Large intestine (tissue), 3 donors: ENCODE data around the gene CENPP. TPM values are rescaled to one million over a fixed set of nuclear protein-coding genes. Genes with fewer than 3 reads are reported as not detected.
A peak's percentile ranks its signal among the peaks of the same experiment; 100 is the strongest.

ENCODE experiments used
- DNase-seq, 2 donors: peaks; one replicate each; pipeline versions ENCODE4 v3.0.0 to v3.0.0-alpha.2; 2013
- H3K27ac ChIP-seq: one replicate; pipeline ENCODE4 v1.5.1; 2013; ENCODE audit warnings: low read length
- H3K27me3 ChIP-seq: 2 replicates; pipeline ENCODE4 v1.6.1; 2013; ENCODE audit warnings: low read length; ENCODE audit not compliant: control insufficient read depth, insufficient read depth
- H3K36me3 ChIP-seq: 2 replicates; pipeline ENCODE4 v1.6.1; 2013; ENCODE audit warnings: low read length; ENCODE audit not compliant: control insufficient read depth, insufficient read depth
- H3K4me1 ChIP-seq: one replicate; pipeline ENCODE4 v1.6.1; 2013; ENCODE audit warnings: low read length; ENCODE audit not compliant: control insufficient read depth, insufficient read depth
- H3K4me3 ChIP-seq: one replicate; pipeline ENCODE4 v1.5.1; 2013; ENCODE audit warnings: low read length
- H3K9me3 ChIP-seq: one replicate; pipeline ENCODE4 v1.6.1; 2013; ENCODE audit warnings: mild to moderate bottlenecking, low read depth, low read length, moderate library complexity; ENCODE audit not compliant: control insufficient read depth
- WGBS: methylation state at CpG from one replicate; pipeline ENCODE4 v1.1.5; 2013; ENCODE audit warnings: low lambda C conversion rate; ENCODE audit not compliant: insufficient coverage; 5-methylcytosine and 5-hydroxymethylcytosine counted together
- polyA plus RNA-seq: library from polyadenylated mRNA; unstranded; fragments of 120-200 nt; gene quantifications from one replicate; pipeline ENCODE4 v1.2.1, GENCODE V29; 2013

CENPP gene
- polyA plus RNA-seq, 1 donor = 2.8 TPM

GRCh38 chr9:92514635-92515034 lies 188.9 kb downstream of the CENPP start:
- WGBS = no CpG with 5 or more reads among the region's 10 CpGs
- no peaks in the 10 kb centered on the region for H3K36me3 ChIP-seq
- H3K4me3 ChIP-seq = no peak overlapping the region
- no peak for DNase-seq
- no peak overlapping the region for H3K27ac ChIP-seq
- peaks cover 9% of the 10 kb centered on the region for H3K4me1 ChIP-seq
- H3K27me3 ChIP-seq = no peaks in the 10 kb centered on the region
- H3K9me3 ChIP-seq = no peaks in the 10 kb centered on the region

GRCh38 chr9:92516521-92516920 lies 190.8 kb downstream of the CENPP start:
- H3K4me1 ChIP-seq = peaks cover 9% of the 10 kb centered on the region
- DNase-seq = no peak
- H3K27me3 ChIP-seq = no peaks in the 10 kb centered on the region
- no peaks in the 10 kb centered on the region for H3K9me3 ChIP-seq
- H3K36me3 ChIP-seq = no peaks in the 10 kb centered on the region
- WGBS = 100% methylated on average over 1 of the region's 1 CpG
- H3K4me3 ChIP-seq = no peak overlapping the region
- no peak overlapping the region for H3K27ac ChIP-seq

- no peaks in the 10 kb centered on the region for H3K9me3 ChIP-seq
- H3K4me3 ChIP-seq = no peak overlapping the region
- no peaks in the 10 kb centered on the region for H3K27me3 ChIP-seq
- peaks cover 9% of the 10 kb centered on the region for H3K4me1 ChIP-seq
- no peak overlapping the region for H3K27ac ChIP-seq
- WGBS = no CpG with 5 or more reads among the region's 3 CpGs
- no peak for DNase-seq
- no peaks in the 10 kb centered on the region for H3K36me3 ChIP-seq
Observed at GRCh38 chr9:92517046-92517445, 191.3 kb downstream of the CENPP start.

GRCh38 chr9:92518199-92518598 lies 192.4 kb downstream of the CENPP start:
- H3K27ac ChIP-seq = no peak overlapping the region
- no peak overlapping the region for H3K4me3 ChIP-seq
- H3K36me3 ChIP-seq = no peaks in the 10 kb centered on the region
- no peaks in the 10 kb centered on the region for H3K27me3 ChIP-seq
- peaks cover 6% of the 10 kb centered on the region for H3K4me1 ChIP-seq
- no peak for DNase-seq
- no CpG with 5 or more reads among the region's 4 CpGs for WGBS
- H3K9me3 ChIP-seq = no peaks in the 10 kb centered on the region

- Histone ChIP-seq H3K9me3 (no peaks in the 10 kb centered on the region), H3K4me3 (no peak overlapping the region), H3K36me3 (no peaks in the 10 kb centered on the region), H3K27ac (no peak overlapping the region), H3K4me1 (peaks cover 7% of the 10 kb centered on the region), H3K27me3 (no peaks in the 10 kb centered on the region)
- no peak for DNase-seq
- WGBS = 100% methylated on average over 2 of the region's 2 CpGs
Observed at GRCh38 chr9:92520837-92521236, 195.1 kb downstream of the CENPP start.

- DNase-seq = peak in 1 of 2 donors; percentile 41
- peaks cover 7% of the 10 kb centered on the region for H3K4me1 ChIP-seq
- H3K36me3 ChIP-seq = no peaks in the 10 kb centered on the region
- no peaks in the 10 kb centered on the region for H3K27me3 ChIP-seq
- WGBS = 17% methylated on average over 2 of the region's 10 CpGs
- no peaks in the 10 kb centered on the region for H3K9me3 ChIP-seq
- peak overlapping the region; percentile 32 for H3K27ac ChIP-seq
- H3K4me3 ChIP-seq = no peak overlapping the region
Observed at GRCh38 chr9:92522983-92523970, 197.5 kb downstream of the CENPP start.

- Histone ChIP-seq H3K27me3 (no peaks in the 10 kb centered on the region), H3K4me3 (no peak overlapping the region), H3K36me3 (no peaks in the 10 kb centered on the region), H3K27ac (no peak overlapping the region), H3K4me1 (peaks cover 7% of the 10 kb centered on the region), H3K9me3 (no peaks in the 10 kb centered on the region)
- WGBS = no CpG with 5 or more reads among the region's 1 CpG
- DNase-seq = no peak
Observed at GRCh38 chr9:92524881-92525280, 199.1 kb downstream of the CENPP start.

- no peaks in the 10 kb centered on the region for H3K27me3 ChIP-seq
- no peaks in the 10 kb centered on the region for H3K36me3 ChIP-seq
- no peaks in the 10 kb centered on the region for H3K9me3 ChIP-seq
- H3K4me3 ChIP-seq = no peak overlapping the region
- no peak overlapping the region for H3K27ac ChIP-seq
- peaks cover 7% of the 10 kb centered on the region for H3K4me1 ChIP-seq
- WGBS = no CpG with 5 or more reads among the region's 5 CpGs
- no peak for DNase-seq
Observed at GRCh38 chr9:92525306-92525705, 199.6 kb downstream of the CENPP start.

- peaks cover 7% of the 10 kb centered on the region for H3K4me1 ChIP-seq
- no peaks in the 10 kb centered on the region for H3K36me3 ChIP-seq
- no peak for DNase-seq
- H3K27ac ChIP-seq = no peak overlapping the region
- no CpG with 5 or more reads among the region's 2 CpGs for WGBS
- peaks cover 5% of the 10 kb centered on the region for H3K9me3 ChIP-seq
- no peak overlapping the region for H3K4me3 ChIP-seq
- no peaks in the 10 kb centered on the region for H3K27me3 ChIP-seq
Observed at GRCh38 chr9:92527291-92527828, 201.6 kb downstream of the CENPP start.

- peak in 1 of 2 donors; percentile 68 for DNase-seq
- Histone ChIP-seq H3K36me3 (no peaks in the 10 kb centered on the region), H3K27me3 (no peaks in the 10 kb centered on the region), H3K4me1 (peaks cover 6% of the 10 kb centered on the region), H3K27ac (no peak overlapping the region), H3K9me3 (peaks cover 6% of the 10 kb centered on the region), H3K4me3 (no peak overlapping the region)
- WGBS = 100% methylated on average over 1 of the region's 4 CpGs
Observed at GRCh38 chr9:92527832-92528521, 202.2 kb downstream of the CENPP start.
